GM19240 (cell line): ENCODE results near the gene DHX29.

Experiments
- DNase-seq: peaks from one replicate; pipeline ENCODE4 v3.0.0; 2011; ENCODE audit warnings: low spot score; ENCODE audit not compliant: insufficient read length

DHX29 gene

DNA sequence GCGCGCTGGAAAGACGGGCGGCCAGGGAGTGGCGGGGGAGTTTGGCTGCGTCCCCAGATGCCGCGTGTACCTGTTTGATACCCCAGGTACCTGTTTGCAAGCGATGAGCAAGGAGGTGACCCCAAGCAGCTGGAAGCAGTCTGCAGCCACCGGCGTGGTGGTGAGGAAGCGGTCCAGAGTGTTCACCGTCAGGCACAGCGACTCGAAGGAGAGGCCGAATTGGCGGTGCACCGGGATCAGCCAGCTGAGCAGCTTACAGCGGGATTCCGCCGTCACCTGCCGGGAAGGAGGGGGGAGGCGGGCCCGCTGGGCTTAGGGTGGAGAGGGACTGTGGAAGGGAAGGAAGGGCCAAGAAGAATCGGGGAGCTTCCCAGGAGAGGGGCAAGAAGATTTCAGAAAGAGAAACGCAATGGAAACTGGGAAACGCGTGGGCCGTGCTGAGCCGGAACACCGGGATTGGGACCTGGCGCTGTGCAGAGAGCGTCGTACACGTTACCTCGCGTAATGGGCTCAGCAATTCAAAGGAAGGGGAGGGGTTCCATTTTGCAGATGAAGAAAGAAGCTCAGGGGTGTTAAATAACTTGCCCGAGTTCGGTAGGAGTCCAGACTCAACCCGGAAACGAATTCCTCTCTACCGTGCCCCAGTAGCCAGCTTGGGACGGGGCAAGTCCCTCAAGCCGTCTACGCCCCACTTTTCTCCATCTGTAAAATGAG, 75.1 kb downstream of the DHX29 start:
- DNase-seq, result no peak

DNA sequence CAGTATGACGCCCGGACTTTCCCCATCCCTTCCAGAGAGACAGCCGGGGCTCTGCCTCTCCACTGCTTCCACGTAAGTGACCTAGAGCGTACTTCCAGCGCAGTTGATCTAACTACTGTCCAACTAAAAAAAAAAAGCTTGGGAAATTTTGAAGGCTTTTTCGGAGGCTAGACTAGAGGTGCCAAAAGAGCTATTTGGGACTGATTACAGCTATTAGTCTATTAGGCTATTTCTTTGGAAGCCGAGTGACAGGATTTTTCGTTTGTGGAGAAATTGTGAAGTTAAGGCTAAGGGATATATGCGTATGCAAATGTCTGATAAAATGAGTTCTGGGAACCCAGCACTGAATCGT, 75.6 kb downstream of the DHX29 start:
- no peak for DNase-seq

DNA sequence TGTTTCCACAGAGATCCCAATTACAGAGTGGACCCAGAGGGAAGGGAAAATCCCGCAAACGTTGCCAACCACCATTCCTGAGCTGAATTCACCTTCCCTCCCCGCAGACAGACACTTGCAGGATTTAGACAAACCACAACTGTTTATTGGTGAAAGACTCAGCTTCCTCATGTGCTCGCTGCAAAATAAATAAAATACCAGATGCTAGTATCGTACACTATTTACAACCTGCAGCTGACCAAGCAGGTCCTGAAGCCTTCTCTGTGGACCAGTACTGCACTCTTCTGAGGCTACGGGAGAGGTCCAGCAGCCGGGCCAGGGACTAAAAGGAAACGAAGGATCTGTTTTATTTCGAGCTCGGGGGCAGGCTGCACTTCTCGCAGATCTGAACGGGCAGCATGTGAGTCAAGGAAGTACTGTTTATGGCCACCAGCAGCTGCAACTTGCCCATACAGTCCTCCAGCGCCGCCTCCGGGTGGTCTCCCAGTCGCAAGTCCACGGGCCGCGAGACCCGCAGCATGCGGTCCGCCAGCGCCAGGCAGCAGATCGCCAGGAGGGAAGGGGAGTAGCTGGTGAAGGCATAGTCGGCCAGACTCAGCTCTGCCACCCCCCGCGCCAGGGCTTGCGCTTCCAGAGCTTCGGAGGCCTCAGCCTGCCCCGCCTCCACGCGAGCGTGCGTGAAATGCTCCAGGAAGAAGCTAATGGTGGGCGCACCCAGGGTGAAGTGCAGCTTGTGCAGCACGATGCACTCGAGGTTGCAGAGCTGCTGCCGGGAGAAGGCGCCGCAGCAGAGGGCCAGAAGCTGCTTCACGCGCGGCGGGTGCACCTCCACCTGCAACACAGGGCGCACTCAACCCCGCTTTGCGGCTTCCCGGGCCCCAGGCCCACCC, 76.2 kb downstream of the DHX29 start:
- no peak for DNase-seq

DNA sequence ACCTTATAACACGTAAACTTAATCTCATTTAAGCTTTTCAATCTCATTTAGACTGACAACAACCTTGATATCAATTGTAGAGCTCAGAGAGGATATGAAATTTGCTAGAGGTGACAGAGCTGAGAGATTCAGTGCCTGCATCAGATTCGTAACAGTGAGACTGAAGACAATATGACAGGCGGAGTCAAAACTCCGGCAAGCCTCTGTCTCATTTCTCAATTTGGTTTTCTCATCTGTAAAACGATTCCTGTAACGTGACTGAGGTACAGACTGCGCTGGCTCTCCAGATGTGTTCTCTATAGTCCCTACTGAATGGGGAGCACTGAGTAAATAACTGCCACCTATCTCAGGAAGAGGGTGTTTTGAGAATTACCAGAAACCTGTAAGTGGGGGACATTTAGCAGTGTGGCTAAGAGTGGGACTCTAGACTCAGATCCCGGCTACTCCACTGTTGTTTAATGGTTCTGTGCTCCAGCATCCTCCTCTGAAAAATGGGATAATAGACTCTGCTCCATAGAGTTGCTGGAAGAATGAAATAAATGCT, 77.3 kb downstream of the DHX29 start:
- no peak for DNase-seq

DNA sequence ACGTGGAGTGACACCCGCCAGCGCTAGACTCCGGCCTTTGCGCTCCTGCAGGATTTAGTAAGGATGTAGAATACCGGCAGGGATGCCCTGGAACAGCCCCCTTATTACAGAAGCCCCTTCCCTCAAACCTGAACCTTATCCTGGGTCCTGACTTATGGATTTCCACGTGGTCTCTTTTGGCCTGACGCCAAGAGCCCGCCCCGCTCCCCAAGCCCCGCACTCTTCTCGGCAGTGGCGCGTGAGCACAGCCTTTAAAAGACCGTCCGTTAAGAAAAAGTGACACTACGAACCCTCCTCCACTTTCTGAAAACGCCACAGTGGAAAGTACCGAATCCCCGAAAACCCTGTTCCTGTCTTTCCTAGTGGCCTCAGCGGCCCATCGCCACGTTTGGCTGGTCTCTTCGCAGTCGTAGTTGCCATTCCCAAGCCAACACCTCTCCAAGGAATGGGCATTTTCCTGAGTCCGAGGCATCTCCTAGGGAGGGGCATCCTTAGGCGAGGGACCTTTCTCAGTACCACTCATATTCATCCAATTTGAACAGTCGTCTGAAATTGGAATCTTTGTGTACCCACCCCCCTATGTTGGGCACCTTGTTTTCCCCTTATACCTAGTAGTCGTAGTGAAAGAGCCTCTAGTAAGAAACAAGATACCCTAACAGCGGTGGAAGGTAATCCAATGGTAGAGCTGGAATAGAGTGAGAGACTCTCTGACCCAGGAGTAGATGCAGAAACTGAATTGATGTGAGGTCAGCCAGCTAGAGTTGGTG, 79.6 kb downstream of the DHX29 start:
- no peak for DNase-seq

DNA sequence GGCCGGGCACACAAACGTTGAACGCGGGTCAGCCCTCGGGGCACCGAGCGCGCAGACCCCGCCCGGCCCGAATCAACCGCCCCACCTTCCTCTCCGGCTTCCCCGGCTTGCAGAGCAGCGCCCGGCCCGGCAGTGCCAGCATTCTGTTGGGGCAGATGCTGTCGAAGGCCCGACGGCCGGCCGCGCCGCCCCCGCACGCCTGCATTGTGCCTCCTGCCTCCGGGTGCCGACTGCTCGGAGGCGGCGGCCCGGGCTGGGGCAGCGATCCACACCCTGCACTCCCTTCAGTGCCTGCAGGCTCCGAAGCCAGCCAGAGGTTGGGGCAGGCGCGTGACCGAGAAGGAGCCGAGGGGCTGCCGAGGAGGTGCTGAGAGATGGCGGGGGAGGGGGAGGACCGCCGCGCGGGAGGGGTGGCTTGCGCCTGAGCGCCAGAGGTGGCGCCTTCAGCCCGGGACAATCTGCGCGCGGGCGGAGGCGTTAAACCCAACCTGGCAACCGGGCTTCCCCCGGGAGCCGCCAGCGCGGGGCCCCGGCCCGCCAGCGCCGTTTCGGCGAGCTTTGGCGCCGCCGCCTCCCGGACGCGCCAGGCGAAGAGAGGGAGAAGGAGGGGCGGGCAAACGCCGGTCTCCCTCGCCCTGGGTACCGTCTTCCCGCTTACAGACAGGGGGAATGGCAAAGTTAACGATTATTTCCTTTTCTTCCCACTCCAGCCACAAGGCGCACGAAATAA, 80.4 kb downstream of the DHX29 start, which contains the start of gene MCIDAS:
Gene MCIDAS, minus strand, starts transcription at position 382 of the 730 bp plus-strand sequence. Its CDS starts 177 bp downstream, at position 205.
- DNase-seq, result no peak

DNA sequence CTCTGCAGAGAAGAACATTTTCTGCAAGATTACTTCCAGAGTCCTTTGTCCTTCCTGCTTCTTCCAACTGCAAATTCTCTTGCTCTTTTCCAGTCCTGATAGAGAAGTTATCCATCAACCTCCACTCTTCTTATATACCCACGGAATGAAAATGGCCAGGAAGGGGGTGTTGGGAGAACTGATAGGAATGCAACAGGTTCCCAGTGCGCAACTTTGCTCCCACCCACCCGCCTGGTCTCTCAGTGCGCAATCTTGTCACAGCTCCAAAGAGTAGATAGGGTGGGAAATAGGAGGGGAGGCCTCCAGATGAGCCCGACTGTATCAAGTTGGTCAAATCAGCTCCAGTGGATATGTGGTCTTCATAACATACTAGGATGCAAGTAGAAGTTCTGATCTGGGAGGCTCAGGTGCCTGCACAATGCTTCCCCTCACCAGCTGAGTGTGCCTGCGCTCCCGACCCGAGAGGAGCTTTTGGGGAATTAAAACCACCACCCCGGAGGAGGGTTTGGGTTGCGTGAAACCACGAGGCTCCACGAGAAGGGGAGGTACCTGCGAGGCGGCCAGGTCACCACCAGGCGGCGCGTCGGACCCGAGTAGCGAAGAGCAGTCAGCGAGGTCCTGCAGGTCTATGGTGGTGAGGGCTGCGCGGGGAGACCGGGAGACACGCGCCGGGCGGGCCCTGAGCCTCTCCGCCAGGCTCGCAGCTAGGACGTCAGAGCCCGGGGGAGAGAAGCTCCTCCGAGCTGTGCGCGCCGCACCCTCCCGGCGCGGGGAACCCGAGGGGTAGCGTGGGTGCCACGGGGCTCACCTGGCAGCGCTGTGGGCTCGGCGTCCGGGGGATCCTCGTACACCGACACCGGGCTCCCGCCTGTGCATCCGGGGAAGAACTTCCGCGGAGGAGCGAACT, 81.2 kb downstream of the DHX29 start:
- DNase-seq, result peak; percentile 47

DNA sequence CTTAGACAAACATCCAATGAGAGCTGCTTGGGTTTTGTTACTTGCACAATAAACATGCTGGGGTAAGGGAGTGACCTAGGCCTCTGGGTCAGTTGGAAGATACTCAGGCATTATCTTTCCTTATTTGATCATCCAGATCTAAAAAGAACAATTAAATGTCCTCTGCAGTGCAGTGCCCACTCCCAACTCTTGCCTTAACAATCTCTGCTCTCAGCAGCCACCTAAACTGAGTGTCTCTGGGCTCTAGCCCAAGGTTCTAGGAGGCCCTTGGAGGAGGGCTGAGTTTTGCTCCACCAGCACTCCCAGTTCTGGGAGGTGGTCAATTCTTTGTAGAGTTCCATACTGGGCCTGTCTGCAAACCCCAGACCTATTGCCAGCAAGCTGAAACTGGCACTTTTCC, 82.1 kb downstream of the DHX29 start:
- no peak for DNase-seq

DNA sequence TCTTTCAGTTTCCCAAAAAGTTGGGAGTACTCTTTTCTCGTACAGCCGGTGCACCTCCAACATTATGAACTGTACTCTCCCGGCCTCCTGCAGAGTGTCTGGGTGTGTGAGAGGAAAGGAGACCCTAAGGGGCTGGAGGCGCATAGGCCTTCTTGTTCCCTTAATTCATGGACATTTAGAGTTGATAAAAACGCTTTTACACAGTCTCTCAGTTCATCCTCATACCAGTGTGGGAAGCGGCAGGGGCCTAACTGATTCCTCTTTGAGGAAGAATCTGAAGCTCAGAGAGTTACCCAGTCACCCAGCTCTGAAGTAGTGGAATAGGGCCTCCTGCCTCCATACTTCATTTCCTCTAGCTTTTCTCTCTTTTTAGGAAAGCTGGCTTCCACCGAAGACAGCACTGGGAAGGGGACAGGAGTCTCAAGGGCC, 83.7 kb downstream of the DHX29 start:
- no peak for DNase-seq

DNA sequence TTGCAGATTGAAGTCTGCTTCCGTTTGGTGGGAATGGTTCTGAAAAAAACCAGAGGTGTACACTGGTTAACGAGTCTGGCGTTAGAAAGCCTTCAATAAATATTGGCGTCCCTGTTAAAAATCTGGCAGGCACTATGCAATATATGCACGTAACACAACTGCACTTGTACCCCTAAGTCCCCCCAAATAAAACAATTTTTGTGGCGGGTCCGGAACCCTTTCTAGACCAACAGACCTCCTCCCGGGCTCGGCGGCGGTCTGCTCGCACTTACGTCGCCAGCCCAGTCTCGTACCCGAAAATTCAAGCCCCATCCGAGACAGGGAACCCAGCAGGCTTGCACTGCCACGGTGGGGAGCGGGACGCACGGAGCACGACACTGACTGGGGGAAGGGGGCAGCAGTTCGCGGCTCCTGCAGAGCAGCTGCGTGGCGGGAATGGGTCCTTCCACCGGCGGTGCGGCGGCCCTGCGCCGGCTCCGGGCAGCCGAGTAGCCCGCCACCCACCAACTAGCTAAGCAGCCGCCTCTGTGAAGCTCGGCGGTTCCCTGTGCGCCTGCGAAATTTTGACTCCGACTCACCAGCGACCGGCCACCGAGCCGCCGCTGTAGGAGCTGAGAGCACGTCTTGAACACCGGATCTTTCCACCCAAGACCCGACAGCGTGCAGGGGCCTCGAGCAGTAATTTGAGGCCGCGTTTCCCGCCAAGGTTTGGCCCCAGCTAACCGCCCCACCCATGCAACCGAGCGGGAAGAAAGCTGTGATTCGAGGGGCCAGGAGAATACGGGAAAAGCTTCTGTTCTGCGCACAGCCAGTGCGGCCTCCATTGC, 84.3 kb downstream of the DHX29 start:
- DNase-seq, result no peak

DNA sequence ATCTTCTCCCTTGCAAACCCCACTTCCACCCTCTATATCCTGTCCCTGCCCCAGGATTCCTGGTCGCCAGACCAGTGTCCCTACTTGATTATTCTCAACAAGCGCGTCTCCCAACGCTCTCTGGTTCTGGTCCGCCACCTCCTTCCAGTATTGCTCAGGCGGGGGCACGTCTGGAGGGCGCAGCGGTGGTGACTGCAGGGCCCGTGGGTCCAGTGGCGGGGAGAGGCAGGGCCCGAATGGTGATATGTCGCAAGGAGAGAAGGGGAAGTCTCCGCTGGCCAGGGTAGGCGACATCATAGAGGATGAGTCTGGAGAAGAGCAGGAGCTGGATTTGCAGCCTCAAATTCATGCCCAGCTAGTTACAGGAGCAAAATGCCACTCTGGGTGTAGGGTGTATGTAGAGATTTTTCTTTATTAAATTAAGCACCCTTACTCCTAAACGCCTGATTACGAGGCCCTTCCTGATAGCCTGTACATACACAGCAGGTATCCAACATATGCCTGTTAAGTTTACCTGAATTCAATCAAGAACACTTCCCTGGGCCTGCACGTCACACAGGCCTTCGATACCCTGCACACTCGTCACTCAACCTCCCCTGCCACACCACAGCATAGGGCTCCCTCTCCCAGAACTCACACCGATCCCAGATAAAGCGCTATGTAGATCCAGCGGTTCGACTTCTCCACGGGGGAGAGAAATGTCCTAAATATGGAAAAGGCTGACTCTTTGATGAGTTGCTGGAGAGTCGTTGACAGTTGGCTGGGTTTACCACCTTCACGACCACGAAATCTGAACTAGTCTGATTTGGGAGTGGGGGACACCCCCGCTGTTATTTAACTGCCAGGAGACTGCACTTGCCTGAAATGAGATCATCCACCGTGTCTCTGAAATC, 85.2 kb downstream of the DHX29 start:
- DNase-seq, result no peak

DNA sequence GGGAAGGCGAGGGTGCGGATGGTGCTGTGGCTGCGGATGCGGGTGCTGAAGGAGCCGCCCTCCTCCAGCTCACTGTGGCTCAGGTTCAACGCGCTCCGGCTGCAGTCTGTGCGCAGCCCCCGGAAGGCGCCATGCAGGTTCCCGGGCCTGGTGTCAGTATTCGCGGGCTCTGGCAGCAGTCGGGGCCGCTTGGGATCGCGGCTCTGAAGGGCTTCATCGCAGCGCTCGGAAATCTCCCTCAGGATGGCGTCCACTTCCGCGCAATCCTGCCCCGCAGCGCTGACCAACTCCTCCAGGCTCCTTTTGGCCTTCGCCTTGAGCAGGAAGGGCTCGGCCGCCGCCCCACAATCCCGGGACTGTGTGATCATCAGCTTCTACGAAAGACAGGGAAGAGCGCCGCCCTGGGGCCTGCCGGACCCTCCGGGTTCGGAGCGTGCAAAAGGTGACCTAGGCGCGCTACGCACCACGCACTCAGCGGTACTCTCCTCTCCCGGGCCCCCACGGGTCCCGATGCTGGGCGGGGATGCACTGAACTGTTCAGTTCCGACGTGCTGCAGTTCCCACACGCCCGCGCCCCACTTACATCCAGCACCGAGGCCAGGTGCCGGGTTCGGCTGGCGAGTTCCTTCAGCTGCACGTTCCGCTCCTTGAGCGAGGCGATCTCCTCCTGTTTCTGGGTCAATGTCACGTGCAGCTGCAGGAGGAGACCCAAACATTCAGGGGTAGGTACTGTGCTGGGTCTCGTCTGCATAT, 86.9 kb downstream of the DHX29 start:
- DNase-seq, result no peak

DNA sequence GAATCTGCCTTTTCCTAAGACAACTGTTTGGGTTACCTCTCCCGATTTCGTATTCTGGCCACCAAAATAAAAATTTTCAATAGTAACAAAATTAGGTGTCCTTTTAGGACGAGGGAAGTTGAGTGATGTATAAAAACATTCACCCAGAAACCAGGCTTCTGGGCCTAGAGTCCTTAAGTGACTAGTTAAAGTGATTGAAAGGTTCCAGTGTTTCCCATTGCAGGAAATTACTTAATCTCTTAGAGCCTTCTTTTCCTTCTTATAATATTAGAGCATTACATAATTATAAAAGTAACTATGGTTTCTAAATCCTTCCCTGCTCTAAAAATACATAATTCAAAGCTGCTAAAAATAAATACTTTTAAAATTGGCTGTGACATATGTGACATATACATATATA, 87.7 kb downstream of the DHX29 start:
- no peak for DNase-seq

DNA sequence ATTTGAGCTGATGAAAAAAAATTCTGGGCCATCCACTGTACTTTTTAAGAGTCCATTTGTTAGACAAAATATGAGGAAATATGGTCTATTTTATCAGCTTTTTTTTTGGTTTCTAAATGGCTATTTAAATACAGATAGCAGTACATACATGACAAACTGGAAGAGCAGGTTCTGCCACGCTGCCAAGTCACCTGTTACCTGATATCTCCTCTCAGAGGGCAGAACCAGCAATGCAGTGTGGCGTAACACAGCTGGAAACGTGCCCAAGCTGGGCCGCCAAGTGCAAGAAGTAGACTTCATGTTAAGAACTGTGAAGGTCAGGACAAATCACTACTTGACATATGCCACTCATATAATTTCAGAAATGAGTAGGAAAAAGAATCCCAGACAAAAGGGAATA, 88.5 kb downstream of the DHX29 start:
- DNase-seq, result no peak

DNA sequence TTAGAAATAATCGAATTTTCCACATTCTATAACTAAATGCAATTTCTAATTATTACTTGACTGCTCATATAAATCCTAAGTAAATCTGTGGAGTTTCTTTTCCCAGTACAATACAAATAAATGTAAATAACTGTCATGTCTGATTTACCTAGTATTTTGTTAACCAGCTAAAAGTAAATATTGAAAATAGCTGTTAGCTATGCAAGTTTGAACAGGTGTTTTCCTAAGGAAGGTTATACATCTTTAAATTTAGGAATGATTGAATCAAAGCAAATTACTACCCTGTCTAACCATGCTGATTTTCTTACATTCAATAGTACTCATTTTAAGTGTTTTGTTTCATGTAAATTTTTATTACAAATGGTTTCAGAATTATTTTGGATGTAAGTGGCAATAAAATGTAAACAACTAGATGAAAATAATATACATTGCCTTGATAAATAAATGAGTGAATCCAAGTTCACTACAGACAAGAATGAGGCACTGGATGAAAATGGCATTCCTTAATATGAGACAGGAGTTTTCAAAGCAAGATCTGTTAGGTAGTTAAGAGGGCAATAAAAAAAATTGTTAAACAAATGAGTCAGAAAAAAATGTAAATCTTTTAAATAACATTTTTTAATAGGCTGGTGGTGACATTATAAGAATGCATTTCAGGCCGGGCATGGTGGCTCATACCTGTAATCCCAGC, 96.2 kb downstream of the DHX29 start:
- DNase-seq, result no peak
